Endothelial cell of umbilical vein (primary cell): ENCODE measurements around the gene CCNA1. TPM values are rescaled to one million over a fixed set of nuclear protein-coding genes. Genes with fewer than 3 reads are reported as not detected.

Source experiments
- BruUV-seq: library from RNA; stranded (reverse); fragments of 400-500 nt; replicated peaks from 2 replicates; lab custom pipeline; 2021; lab: Mats Ljungman, UMichigan
- CTCF ChIA-PET: fragments of 300-600, 350-600 bp; sonication (Branson Sonifier 250); formaldehyde crosslinking; loops from one replicate; lab custom pipeline; 2021; ENCODE audit warnings: antibody characterized with exemption, inconsistent platforms; lab: Charles Lee
- POLR2A ChIA-PET: fragments of 300-600, 350-600 bp; sonication (Branson Sonifier 250); formaldehyde crosslinking; loops from one replicate; lab custom pipeline; 2021; ENCODE audit warnings: antibody characterized with exemption, inconsistent platforms; lab: Charles Lee
- DNase-seq: peaks from one replicate; pipeline ENCODE4 v3.0.0-alpha.2; 2011; ENCODE audit warnings: low read depth, low spot score
- FAIRE-seq: peaks from 2 replicates; lab custom pipeline; 2011; peaks lifted over from hg19 to GRCh38; lab: Jason Lieb, UNC
- H2AFZ ChIP-seq: 2 replicates; pipeline ENCODE4 v1.6.0; 2012; ENCODE audit warnings: low read depth, low read length, control low read depth, inconsistent platforms
- H3K27ac ChIP-seq: 2 replicates; pipeline ENCODE4 v1.5.1; 2011; ENCODE audit warnings: low read depth, mild to moderate bottlenecking, control low read depth, low read length, moderate library complexity; ENCODE audit not compliant: insufficient read depth
- H3K27me3 ChIP-seq, 2 experiments: 2 replicates each; pipeline versions ENCODE4 v1.6.0 to v1.6.1; 2011; ENCODE audit warnings: low read length in 2 of 2, mixed read lengths in 1 of 2; ENCODE audit not compliant: control insufficient read depth in 2 of 2, insufficient read depth in 2 of 2
- H3K36me3 ChIP-seq, 2 experiments: 2 replicates in 1 of 2; 3 replicates in 1 of 2; pipeline ENCODE4 v1.5.1; 2011; ENCODE audit warnings: low read length in 2 of 2, mild to moderate bottlenecking in 1 of 2, moderate library complexity in 1 of 2; ENCODE audit not compliant: control insufficient read depth in 2 of 2, insufficient read depth in 2 of 2; ENCODE audit errors: extremely low read depth in 1 of 2
- H3K4me1 ChIP-seq: 3 replicates; pipeline ENCODE4 v1.5.1; 2011; ENCODE audit warnings: mild to moderate bottlenecking, low read length; ENCODE audit not compliant: control insufficient read depth, insufficient read depth; ENCODE audit errors: extremely low read depth
- H3K4me2 ChIP-seq: 2 replicates; pipeline ENCODE4 v1.6.1; 2011; ENCODE audit warnings: low read length, control low read depth, mixed read lengths; ENCODE audit not compliant: insufficient read depth
- H3K4me3 ChIP-seq, 3 experiments: fragments of 200-600 bp in 1 of 3; sonication (generic), shearing (Covaris generic) in 1 of 3; replicated peaks in 1 of 3; 2 replicates each; pipeline ENCODE4 v1.5.1; 2011 to 2016; ENCODE audit warnings: control low read depth in 3 of 3, low read length in 3 of 3, mild to moderate bottlenecking in 2 of 3, inconsistent platforms in 1 of 3, low read depth in 1 of 3, moderate library complexity in 1 of 3; ENCODE audit not compliant: insufficient read depth in 1 of 3
- H3K79me2 ChIP-seq: 2 replicates; pipeline ENCODE4 v1.6.0; 2012; ENCODE audit warnings: low read length, inconsistent platforms; ENCODE audit not compliant: control insufficient read depth, insufficient read depth
- H3K9ac ChIP-seq: replicated peaks from 2 replicates; pipeline ENCODE3; 2011; ENCODE audit warnings: low read length, control low read depth; ENCODE audit not compliant: insufficient read depth; ENCODE audit errors: extremely low read depth
- H3K9me1 ChIP-seq: replicated peaks from 3 replicates; pipeline ENCODE4 v1.6.0; 2011; ENCODE audit warnings: mild to moderate bottlenecking, low read length; ENCODE audit not compliant: control insufficient read depth, insufficient read depth; ENCODE audit errors: extremely low read depth
- H3K9me3 ChIP-seq: replicated peaks from 2 replicates; pipeline ENCODE4 v1.5.1; 2012; ENCODE audit warnings: low read length, inconsistent platforms; ENCODE audit not compliant: control insufficient read depth, insufficient read depth
- H4K20me1 ChIP-seq: replicated peaks from 2 replicates; pipeline ENCODE3; 2011; ENCODE audit warnings: mild to moderate bottlenecking, low read length; ENCODE audit not compliant: control insufficient read depth, insufficient read depth; ENCODE audit errors: extremely low read depth
- CTCF ChIP-seq, 2 donors: IDR thresholded peaks; 1 replicate in 1 of 2; 2 replicates in 1 of 2; pipeline ENCODE4 v1.5.1; 2011; ENCODE audit warnings: low read length in 2 of 2, mild to moderate bottlenecking in 2 of 2, moderate library complexity in 2 of 2, control low read depth in 1 of 2, inconsistent platforms in 1 of 2, low read depth in 1 of 2; ENCODE audit not compliant: insufficient read depth in 1 of 2; ENCODE audit errors: extremely low read depth in 1 of 2
- EZH2 ChIP-seq: IDR thresholded peaks from 2 replicates; pipeline ENCODE4 v1.6.1; 2012; ENCODE audit warnings: borderline replicate concordance, low read depth, mild to moderate bottlenecking, moderate library complexity, low read length, inconsistent platforms; ENCODE audit not compliant: severe bottlenecking
- FOS ChIP-seq: IDR thresholded peaks from 2 replicates; pipeline ENCODE4 v1.6.1; 2011; ENCODE audit warnings: mild to moderate bottlenecking, low read length, moderate library complexity, borderline replicate concordance; ENCODE audit not compliant: insufficient read depth
- GATA2 ChIP-seq: IDR thresholded peaks from 2 replicates; pipeline ENCODE4 v1.7.0; 2011; ENCODE audit warnings: low read depth, mild to moderate bottlenecking, moderate library complexity, mixed read lengths, low read length; ENCODE audit not compliant: insufficient read length, insufficient read depth
- JUN ChIP-seq: IDR thresholded peaks from 2 replicates; pipeline ENCODE4 v1.6.1; 2011; ENCODE audit warnings: borderline replicate concordance, low read depth; ENCODE audit not compliant: insufficient read length, insufficient read depth
- MAX ChIP-seq: IDR thresholded peaks from 2 replicates; pipeline ENCODE4 v1.6.1; 2011; ENCODE audit not compliant: insufficient read depth, insufficient read length
- MYC ChIP-seq: IDR thresholded peaks from one replicate; pipeline ENCODE4 v1.6.1; 2011; ENCODE audit warnings: mild to moderate bottlenecking, low read depth, low read length
- POLR2A ChIP-seq: IDR thresholded peaks from 2 replicates; pipeline ENCODE4 v1.6.1; 2012; ENCODE audit warnings: low read depth, mild to moderate bottlenecking, control low read depth, low read length
- POLR2AphosphoS5 ChIP-seq: IDR thresholded peaks from 2 replicates; pipeline ENCODE4 v1.6.1; 2012; ENCODE audit warnings: low read depth, mild to moderate bottlenecking, control low read depth, low read length, moderate library complexity; ENCODE audit not compliant: insufficient read depth
- dilution Hi-C: fragments of 300-500 bp; cut with MboI; formaldehyde crosslinking; loops from one replicate; pipeline ENCODE4 v1.15.0; 2019; ENCODE audit warnings: low sequenced_read_pairs; ENCODE audit not compliant: extremely low pct_ligation_motif_present
- intact Hi-C: fragments of 100-400 bp; cut with micrococcal nuclease; formaldehyde crosslinking; loops from one replicate; pipeline ENCODE4 v1.10.0; 2022
- polyA plus RNA-seq, 4 experiments: library from polyadenylated mRNA; depleted of rRNA in 3 of 4; stranded (reverse) in 3 of 4; unstranded in 1 of 4; fragments of >200 nt; gene quantifications; 2 replicates each; pipeline versions ENCODE4 v1.2.1 to v1.2.3, GENCODE V29; 2011 to 2012; ENCODE audit warnings: missing spikeins in 1 of 4
- total RNA-seq: library from RNA; stranded (reverse); gene quantifications from 2 replicates; pipeline ENCODE4 v1.2.3, GENCODE V29; 2021

The CCNA1 gene
- total and polyA plus RNA-seq, 2 donors (not counting 3 experiments of a cell fraction or from before 2014, with no cell fraction given), result 0.46 to 2.8 TPM

GRCh38 chr13:36438594-36439483 lies 6.5 kb downstream of the CCNA1 start:
- H2AFZ ChIP-seq, result no peak overlapping the region
- no peak for FAIRE-seq
- no peaks in the 10 kb centered on the region for H3K4me1 ChIP-seq
- no peak for DNase-seq
- H4K20me1 ChIP-seq, result no peaks in the 10 kb centered on the region
- POLR2A ChIA-PET, result no interaction called here
- CTCF ChIA-PET, result interaction anchor here (1.4 to 1.5 kb wide), 2 partner anchors 11 to 156 kb away, joined by 3 to 4 read pairs; no protein-coding TSS in a partner anchor
- dilution Hi-C loops, result no loop called here
- H3K79me2 ChIP-seq, result no peaks in the 10 kb centered on the region
- intact Hi-C loops, result no loop called here
- H3K9me1 ChIP-seq, result no peaks in the 10 kb centered on the region
- no peaks in the 10 kb centered on the region for H3K9me3 ChIP-seq
- no peaks in the 10 kb centered on the region for H3K36me3 ChIP-seq
- no peak overlapping the region for H3K4me3 ChIP-seq
- H3K27ac ChIP-seq, result no peak overlapping the region
- H3K4me2 ChIP-seq, result no peak overlapping the region
- BruUV-seq, result no TSS peak
- no peaks in the 10 kb centered on the region for H3K27me3 ChIP-seq
- H3K9ac ChIP-seq, result no peak overlapping the region
- TF ChIP-seq JUN (no peak), MYC (no peak), CTCF (IDR thresholded peaks at IDR 0.05; ENCODE audit: extremely low read depth in 1 of 2, insufficient read depth in 1 of 2, low read depth in 1 of 2, low read length in 2 of 2) (no peak), FOS (no peak)

- H3K4me1 ChIP-seq, result peaks cover 15% of the 10 kb centered on the region
- no peak overlapping the region for H3K9ac ChIP-seq
- POLR2A ChIA-PET, result no interaction called here
- no peaks in the 10 kb centered on the region for H3K36me3 ChIP-seq
- TF ChIP-seq MYC (no peak), FOS (no peak), EZH2 (no peak), MAX (no peak), CTCF (IDR thresholded peaks at IDR 0.05; ENCODE audit: extremely low read depth in 1 of 2, insufficient read depth in 1 of 2, low read depth in 1 of 2, low read length in 2 of 2) (no peak), JUN (no peak), POLR2AphosphoS5 (no peak), POLR2A (no peak), GATA2 (no peak)
- BruUV-seq, result no TSS peak
- DNase-seq (no peak), FAIRE-seq (no peak)
- no peaks in the 10 kb centered on the region for H3K9me1 ChIP-seq
- dilution Hi-C loops, result no loop called here
- intact Hi-C loops, result no loop called here
- H3K9me3 ChIP-seq, result no peaks in the 10 kb centered on the region
- H3K79me2 ChIP-seq, result no peaks in the 10 kb centered on the region
- no peaks in the 10 kb centered on the region for H3K27me3 ChIP-seq
- no peak overlapping the region for H2AFZ ChIP-seq
- peak overlapping the region; percentile 24 for H3K27ac ChIP-seq
- CTCF ChIA-PET, result interaction anchor here (0.9 to 1.1 kb wide), 2 partner anchors 8 to 50 kb away, joined by 3 to 6 read pairs; no protein-coding TSS in a partner anchor
- H3K4me3 ChIP-seq, result no peak overlapping the region
- no peak overlapping the region for H3K4me2 ChIP-seq
- H4K20me1 ChIP-seq, result no peaks in the 10 kb centered on the region
These were observed 13.0 kb downstream of the CCNA1 start for GRCh38 chr13:36445278-36445677.
